H1 (cell line): ENCODE results near the gene SCGB1D2.
"Not testable (repeated sequence)": the region's sequence is repeated elsewhere in the genome, so short reads cannot be mapped to it uniquely, and the experiment has no call there.

Experiments used
- EZH2 ChIP-seq: fragments of 200-600 bp; sonication (generic); IDR thresholded peaks from 2 replicates; pipeline ENCODE4 v1.7.1; 2012; ENCODE audit warnings: low read depth, mild to moderate bottlenecking, moderate library complexity, low read length, inconsistent platforms; ENCODE audit not compliant: severe bottlenecking
- POLR2AphosphoS5 ChIP-seq: IDR thresholded peaks from 2 replicates; pipeline ENCODE4 v1.6.1; 2011; ENCODE audit warnings: low read depth, low read length

DNA sequence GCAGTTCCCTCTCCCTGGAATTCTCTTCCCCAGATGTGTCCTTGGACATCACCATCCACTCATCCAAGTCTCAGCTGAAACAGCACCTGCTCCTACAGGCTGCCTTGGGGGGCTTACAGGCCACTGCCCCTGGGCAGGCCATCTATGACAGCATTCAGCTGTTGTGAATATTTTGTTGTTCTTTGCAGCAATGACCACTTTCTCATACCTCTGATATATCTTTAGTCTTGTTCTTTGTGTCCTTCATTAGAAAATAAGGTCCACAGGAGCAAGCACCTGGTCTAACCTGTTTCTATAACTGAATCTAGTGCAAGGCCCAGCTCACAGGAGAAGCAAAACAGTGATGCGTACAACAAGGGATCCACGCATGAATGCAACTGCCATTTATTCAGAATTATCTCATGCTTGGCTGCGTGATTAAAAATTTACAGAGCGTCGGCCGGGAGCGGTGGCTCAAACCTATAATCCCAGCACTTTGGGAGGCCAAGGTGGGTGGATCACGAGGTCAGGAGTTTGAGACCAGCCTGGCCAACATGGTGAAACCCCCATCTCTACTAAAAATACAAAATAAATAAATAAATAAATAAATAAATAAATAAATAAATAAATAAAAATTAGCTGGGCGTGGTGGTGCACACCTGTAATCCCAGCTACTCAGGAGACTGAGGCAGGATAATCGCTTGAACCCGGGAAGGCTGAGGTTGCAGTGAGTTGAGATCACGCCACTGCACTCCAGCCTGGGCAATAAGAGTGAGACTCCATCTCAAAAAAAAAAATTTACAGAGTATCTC, 35.6 kb upstream of the SCGB1D2 start:
- TF ChIP-seq POLR2AphosphoS5, EZH2: not testable (repeated sequence)
